Measurements from ENCODE around the gene PTPRG.

The PTPRG gene

GRCh38 chr3:61875976-61876671, 314.8 kb downstream of the PTPRG start:
- no peak for DNase-seq

DNA sequence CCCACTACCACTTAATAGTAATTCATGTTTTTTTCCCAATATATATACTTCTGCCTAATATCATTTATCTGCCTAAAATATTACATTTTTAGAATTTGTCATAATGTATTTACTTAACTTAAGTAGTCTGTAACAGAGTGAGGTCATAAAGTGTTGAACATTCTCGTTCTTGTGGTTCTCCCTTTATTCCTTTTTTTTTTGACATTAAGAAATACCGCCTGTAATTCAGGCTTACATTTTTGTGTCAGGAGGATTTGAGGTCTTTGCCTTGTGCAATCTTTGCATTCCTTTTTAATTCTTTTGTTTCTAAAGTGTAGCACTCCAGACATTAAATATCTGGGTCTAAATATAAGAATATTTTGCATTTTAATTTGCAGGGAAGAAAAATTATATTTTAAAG, 315.4 kb downstream of the PTPRG start:
- DNase-seq, result no peak

- no peak for DNase-seq
These were observed 316.2 kb downstream of the PTPRG start for GRCh38 chr3:61877359-61878138.

DNA sequence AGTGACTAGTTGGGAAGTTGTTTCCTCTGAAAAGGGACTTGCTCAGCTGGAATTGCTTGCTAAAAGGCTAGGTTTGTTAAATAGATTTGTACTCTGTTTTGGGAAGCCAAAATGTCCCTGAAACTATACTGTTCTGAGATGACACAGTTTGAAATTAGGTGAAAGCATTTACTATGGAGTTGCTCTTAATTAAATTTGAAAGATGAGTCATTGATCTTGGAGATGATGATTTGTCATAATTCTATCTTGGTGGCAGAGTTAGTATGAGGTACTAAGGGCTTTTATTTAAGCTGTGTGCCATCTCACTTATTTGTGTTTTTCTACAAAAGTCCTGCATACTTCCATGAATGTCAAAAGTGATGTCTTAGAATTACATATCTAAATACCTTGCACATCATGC, 320.9 kb downstream of the PTPRG start:
- no peak for DNase-seq

DNA sequence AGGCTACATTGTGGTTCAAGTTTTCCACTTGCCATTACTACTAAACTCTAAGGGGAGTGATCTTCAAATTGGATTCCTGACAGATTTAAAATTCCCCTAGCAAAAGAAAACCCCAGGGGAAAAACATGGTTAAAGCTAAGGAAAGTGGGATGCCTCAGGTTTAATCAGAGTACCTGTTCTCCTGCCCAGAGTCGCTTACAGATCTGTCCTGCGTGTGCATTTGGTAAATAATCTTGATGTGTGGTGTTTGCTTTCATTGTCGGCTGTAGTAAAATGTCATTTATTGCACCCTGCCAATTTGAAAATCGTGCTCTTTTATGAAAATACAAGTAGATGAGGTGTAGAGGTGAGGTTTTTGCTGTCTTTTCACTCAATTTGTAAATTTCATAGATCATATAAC, 323.4 kb downstream of the PTPRG start:
- no peak for DNase-seq

DNA sequence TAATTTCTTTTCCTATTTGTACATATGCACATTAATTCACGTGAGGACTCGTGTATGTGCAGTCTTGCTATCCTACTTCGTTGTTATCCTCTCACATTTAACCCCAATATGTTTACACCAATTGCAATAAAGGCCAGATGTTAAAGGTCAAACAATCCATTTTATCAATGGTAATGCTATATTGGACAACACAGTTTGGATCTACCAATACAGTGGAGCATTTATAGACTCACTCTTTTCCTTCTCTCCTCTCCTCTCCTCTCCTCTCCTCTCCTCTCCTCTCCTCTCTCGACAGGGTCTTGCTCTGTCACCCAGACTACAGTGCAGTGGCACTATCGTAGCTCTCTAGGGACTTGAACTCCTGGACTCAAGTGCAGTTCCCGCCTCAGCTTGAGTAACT, 324.0 kb downstream of the PTPRG start:
- DNase-seq, result no peak

GRCh38 chr3:61887206-61887605, 325.8 kb downstream of the PTPRG start:
- no peak for DNase-seq

DNA sequence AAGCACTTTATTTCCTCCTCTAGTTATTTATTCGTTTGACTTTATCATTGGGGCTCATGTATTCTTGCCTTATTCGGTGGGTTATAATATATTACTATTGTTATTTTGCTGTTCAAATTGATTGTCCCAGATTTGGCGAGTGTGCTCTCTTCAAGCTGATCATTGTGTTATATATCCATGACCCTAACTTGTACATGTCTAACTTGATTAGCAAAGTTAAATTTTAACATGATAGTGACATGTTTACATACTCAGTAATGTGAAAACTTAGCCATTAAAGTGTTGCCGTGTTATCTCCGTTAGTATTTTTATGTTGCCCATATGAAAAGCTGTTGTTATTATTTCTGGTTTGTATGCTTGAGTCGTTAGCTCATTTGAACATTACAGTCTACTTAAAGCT, 327.9 kb downstream of the PTPRG start:
- no peak for DNase-seq

DNA sequence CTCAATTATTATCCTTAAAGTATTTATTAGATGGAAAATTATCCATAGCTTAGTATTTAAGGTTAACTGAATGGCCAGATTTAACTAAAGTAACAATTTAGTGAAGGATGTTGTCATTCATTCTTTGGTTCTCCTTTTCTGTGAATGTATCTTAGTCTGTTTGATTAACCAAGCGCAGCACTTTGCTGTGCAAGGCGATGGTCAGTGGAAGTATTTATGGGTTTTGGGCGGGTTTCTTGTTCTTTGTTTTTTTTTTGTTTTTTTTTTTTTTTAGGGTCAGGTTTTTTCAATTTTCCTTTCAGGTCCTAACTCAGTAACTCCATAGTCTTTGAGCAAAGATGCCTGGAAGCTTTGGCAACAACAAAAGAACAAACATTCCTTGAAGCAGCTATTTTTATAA, 328.8 kb downstream of the PTPRG start:
- no peak for DNase-seq

GRCh38 chr3:61890586-61890985, 329.2 kb downstream of the PTPRG start:
- DNase-seq, result no peak

DNA sequence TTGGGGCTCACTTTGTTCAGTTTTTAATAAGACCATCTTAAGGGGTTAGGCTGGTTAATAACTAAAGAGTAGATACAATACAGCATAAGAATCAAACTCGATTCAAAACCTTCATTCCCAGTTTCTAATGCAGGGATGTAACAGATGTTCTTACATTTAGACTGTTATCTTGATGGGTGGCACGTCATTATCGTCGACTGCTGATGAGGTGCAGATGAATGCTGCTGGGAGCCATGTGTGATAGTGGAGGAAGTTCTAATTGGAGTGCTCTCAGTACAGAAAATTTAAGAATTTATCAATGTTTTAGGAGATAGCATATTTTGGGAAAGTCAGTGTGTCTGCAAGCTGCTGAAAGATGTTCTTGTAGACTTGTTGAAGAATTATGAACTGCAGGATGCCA, 331.5 kb downstream of the PTPRG start:
- DNase-seq, result no peak

DNA sequence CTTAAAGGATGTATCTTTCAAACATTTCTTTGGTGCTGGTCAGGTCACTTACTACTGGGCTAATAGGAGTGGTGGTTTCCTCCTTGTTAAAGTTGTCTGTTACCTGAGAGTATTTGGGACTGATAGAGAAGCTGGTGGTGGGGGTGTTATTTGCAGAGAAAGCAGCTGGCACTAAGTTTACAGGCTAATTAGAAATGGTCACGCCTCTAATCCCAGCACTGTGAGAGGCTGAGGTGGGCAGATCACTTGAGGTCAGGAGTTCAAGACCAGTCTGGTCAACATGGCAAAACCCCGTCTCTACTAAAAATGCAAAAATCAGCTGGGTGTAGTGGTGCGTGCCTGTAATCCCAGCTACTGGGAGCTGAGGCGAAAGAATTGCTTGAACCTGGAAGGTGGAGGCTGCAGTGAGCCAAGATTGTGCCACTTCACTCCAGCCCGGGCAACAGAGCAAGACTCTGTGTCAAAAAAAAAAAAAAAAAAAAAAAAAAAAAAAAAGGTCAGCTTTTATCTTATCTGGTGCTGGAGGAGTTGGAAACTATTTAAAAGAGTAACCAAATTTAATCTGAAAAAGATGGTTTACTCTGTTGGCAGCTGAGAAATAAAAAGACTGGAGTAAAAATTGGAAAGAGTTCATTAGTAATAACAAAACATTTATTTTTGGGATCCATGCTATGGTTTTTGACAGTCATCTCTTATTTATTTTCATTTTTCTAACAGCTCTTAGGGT, 332.6 kb downstream of the PTPRG start:
- DNase-seq, result no peak

DNA sequence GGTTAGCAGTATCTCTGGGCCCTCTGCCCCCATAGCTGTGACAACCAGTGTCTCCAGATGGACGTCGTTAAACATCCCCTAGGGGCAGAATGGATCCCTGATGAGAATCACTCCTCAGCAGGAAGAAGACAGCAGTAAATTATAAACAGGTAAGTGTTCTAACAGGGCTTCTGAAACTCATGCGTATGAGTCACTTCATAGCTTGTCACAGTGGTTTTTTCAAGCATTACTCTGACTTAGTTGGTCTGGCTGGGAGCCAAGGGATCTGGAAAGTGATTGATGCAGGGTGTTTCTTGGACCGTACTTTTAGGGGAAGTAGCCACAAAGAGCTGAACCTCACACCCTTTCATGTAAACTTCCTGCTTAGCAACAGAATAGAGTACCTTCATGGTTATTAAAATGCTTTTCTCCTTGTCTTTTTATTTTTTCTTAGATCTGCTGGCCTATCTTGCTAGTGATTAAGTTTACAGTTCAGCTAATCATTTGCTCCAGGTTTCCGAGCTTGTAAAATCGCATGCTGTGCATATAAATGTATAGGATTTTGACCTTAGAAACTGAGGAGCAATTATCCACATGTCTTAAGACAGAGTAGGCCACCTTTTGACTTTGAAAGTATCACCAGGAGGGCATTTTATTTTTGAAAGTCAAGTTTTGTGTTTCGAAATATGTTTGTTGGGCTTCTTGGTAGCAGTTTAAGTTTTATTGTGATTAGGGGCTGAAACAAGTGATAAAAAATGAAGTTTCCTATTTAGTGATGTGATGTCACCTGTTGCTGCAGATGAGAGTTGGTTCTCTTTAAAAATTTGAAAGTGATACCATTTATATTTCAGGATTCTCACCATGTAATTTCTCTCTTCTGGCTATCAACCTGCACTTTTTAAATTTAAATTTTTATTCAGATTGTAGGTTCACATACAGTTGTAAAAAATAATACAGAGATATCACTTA, 333.9 kb downstream of the PTPRG start:
- DNase-seq, result no peak

DNA sequence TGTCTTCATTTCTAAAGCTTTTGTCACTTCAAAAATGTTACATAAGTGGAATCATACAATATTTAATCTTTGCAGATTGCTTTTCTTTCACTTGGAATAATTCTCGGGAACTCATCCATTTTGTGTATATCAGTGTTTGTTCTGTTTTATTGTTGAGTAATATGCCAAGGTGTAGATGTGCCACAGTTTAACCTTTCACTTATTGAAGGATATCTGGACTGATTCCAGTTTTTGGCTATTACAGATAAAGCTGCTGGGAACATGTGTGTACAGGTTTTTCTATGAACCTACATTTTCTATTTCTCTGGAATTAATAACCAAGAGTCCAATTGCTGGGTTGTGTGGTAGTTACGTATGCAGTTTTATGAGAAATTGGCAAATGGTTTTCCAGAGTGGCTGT, 334.9 kb downstream of the PTPRG start:
- DNase-seq, result no peak

DNA sequence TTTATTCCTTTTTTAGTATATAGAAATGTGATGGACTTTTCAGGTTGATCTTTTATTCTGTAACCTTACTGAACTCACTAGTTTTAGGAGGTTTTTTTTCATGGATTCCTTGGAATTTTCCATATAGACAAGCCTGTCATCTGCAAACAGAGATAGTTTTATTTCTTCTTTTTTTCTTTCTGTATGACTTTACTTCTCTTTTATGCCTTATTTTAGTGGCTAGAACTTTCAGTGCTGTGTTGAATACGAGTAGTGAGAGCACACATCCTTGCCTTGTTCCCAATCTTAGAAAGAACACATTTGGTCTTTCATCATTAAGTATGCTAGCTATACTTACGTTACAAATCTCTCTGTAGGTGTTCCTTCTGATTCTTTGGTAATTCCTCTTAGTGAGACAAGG, 336.5 kb downstream of the PTPRG start:
- DNase-seq, result no peak

GRCh38 chr3:61899700-61900462, 338.5 kb downstream of the PTPRG start:
- DNase-seq, result no peak

- no peak for DNase-seq
These were observed 340.1 kb downstream of the PTPRG start for GRCh38 chr3:61901496-61901895.

DNA sequence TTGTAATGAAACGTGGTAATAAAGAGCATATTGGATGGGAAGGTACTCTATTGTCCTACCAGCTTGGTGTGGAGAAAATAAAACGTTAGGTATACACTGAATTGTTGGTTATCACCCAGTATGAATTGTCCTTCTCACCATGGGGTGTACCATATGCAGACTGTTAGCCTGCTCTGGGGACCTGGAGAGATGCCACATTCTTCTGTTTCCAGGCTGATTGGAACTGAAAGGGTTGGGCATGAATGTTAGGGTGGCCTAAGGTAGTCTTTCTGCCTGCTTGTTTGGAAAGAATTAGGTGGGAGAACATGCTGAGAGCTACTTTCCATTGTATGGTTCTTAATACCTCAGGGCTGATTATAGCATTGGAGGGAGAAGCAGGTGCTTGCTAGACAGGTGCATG, 340.6 kb downstream of the PTPRG start:
- DNase-seq, result peak; percentile 35

- DNase-seq, result no peak
These were observed 341.7 kb downstream of the PTPRG start for GRCh38 chr3:61903074-61903473.

- no peak for DNase-seq
These were observed 342.7 kb downstream of the PTPRG start for GRCh38 chr3:61903931-61904657.

DNA sequence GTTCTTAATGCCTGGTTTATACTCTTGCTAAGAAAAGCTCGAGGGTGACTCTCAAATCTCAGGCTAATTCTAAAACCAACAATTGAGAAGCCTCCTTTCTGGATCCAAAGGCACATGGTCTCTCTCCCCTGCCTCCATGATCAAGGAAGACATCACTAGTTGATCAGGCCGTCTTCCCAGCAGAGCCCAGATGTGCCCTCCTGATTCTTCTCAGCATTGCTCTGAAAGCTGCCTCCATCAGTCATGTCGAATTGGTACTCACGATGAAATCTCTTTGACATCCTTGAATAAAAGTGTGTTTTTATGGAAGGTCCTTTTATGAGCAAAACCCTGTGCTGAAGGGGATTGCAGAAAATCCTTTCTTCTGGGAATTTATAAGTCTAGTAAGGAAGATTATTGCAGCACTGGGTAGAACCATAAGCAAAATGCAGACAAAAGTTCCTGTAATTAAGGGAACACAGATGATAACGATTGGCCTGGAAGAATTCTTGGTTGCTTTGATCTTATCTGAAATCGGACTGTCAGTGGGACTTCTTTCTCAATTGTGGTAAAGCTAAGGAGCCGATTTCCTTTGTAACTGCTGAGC, 345.9 kb downstream of the PTPRG start:
- DNase-seq, result no peak
